HG02852 (cell line): ENCODE results near the gene CDH24.
"Not testable (repeated sequence)": the region's sequence is repeated elsewhere in the genome, so short reads cannot be mapped to it uniquely, and the experiment has no call there.

Experiments used
- ATAC-seq: cut with Tn5 transposase; IDR thresholded peaks from one replicate; pipeline ENCODE4 v1.9.1; 2021; ENCODE audit warnings: mild to moderate bottlenecking, moderate library complexity; ENCODE audit not compliant: unreplicated experiment

The CDH24 gene

DNA sequence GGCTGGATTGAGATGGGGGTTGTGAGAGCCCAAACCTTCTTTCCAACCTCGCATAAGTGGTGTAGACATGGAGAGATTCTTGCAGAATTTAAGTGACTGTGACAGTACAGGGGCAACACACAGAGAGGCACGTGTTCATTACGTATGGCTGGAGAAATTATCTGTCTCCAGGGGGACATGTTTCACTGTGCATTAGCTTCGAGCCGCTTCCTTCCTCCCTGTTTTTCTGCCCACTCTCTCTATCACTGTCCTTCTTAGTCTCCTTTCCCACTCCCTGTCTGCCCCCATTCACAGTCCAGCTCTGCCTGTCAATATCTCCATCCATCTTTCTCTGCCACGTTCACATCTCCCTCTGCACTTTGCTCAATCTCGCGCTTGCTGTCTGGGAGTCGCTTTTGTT is 35.9 kb downstream of the CDH24 start:
- no peak for ATAC-seq

DNA sequence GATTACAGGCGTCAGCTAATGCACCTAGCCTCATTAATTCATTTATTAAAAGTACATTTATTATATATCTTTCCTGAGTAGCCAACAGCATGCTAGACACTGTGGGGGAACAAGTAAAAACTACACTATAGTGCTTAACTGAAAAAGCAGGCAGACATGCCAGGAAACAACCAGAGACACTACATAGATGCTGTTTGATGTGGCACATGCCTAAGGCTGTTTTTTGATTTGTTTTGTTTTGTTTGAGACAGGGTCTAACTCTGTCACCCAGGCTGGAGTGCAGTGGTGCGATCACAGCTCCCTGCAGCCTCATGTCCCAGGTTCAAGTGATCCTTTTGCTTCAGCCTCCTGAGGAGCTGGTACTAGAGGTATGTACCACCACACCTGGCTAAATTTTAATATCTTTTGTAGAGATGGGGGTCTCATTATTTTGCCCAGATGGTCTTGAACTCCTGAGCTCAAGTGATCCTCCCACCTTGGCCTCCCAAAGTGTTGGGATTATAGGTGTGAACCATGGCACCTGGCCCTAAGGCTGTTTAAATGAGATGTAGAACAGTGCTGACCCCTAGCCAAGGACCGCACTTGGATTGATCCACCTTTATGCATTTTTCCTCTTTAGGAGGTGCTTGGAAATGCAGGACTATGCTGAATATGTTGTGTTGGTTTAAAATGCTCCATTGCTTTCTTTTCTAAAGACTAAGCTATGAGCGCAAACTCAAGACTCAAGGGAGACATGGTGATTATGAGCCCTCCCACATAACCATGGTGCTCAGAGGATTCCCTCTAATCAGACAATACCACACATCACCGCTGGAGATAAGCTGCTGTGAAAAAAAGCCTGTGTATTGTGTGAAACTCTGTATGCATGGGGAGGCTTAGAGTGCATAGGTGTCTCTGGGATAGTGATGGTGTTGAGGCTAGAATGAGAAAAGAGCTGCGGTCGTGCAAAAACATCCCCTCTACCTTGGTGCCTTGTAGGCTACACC is 36.9 kb downstream of the CDH24 start:
- ATAC-seq, result no peak

DNA sequence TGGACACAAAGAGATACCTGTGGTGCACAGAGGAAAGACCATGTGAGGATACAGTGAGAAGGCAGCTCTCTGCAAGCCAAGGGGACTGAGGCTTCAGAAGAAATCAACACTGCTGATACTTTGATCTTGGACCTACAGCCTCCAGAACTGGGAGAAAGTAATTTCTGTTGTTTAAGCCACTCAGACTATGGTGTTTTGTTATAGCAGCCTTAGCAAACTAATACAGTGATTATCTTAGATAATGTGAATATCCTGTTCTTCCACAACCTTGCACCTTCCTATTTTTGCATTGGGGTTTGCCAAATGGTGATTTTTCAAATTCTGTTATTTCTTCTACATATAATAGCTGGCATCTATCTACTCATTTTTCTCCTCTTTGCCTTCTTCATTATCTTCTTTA is 39.2 kb downstream of the CDH24 start:
- no peak for ATAC-seq

DNA sequence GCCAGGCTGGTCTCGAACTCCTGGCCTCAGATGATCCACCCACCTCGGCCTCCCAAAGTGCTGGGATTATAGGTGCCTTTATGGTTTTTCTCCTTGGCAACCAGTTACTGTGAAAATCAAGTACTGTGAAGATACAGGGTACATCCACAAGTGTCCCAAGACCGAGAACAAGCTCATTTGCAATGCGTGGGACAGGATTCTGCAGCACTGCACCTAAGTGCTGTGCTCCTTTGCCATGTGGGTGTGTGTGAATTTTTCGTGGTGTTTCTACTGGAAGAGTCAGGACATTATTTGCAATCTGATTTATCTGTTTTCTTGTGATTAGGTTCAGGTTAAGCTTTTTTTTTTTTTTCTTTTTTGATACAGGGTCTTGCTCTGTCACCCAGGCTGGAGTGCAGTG is 40.2 kb downstream of the CDH24 start:
- no peak for ATAC-seq

DNA sequence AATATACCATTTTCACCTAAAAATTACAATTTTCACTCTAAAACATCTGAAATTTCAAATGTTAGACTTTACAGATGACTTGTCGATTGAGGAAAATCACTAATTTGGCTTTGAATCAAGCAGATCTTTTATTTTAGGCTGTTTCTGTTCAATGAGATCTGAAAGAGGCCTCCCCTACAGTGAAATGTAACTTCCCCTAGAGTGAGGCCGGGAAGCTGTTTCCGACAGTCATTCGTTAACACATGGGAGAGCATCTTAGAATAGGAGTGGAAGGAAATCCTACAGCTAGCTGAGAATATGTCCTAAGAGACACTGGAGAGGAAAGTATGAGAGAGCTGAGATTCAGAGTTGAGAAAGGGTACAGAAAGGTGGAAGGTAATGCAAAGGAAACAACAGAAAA is 41.7 kb downstream of the CDH24 start:
- ATAC-seq, result no peak

DNA sequence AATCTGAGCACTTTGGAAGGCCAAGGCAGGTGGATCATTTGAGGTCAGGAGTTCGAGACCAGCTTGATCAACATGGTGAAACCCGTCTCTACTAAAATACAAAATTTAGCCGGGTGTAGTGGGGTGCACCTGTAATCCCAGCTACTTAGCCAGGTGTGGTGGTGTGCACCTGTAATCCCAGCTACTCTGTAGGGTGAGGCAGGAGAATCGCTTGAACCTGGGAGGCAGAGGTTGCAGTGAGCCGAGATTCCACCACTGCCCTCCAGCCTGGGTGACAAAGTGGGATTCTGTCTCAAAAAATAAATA is 43.6 kb downstream of the CDH24 start:
- not testable (repeated sequence) for ATAC-seq

DNA sequence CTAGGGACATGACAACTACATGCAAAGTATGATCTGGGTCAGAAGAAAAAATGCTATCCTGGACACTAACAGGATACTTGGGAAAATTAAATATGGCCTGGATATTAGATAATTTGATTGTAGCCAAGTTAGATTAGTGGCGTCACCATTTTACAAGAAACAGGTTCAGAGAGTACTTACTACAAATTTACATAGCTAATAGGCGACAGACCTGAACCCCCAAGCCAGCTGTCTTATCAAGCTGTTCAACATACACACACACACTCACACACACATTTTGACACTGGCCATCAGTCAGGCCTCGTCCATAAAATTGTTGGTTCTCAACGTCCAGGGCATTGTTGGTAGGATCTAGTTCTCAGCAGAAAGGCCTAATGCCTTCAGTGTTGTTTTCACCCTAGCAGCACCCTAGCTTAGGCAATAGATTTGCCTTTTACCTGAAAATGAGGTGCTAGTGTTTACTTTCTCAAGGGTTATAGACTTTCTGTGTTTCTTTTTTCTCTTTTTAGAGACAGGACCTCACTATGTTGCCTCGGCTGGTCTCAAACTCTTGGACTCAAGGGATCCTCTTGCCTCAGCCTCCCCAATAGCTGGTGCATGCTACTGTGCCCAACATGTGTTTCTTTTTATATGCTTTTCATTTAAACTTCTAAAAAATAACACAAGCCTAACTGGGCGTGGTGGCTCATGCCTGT is 44.1 kb downstream of the CDH24 start:
- ATAC-seq, result no peak

DNA sequence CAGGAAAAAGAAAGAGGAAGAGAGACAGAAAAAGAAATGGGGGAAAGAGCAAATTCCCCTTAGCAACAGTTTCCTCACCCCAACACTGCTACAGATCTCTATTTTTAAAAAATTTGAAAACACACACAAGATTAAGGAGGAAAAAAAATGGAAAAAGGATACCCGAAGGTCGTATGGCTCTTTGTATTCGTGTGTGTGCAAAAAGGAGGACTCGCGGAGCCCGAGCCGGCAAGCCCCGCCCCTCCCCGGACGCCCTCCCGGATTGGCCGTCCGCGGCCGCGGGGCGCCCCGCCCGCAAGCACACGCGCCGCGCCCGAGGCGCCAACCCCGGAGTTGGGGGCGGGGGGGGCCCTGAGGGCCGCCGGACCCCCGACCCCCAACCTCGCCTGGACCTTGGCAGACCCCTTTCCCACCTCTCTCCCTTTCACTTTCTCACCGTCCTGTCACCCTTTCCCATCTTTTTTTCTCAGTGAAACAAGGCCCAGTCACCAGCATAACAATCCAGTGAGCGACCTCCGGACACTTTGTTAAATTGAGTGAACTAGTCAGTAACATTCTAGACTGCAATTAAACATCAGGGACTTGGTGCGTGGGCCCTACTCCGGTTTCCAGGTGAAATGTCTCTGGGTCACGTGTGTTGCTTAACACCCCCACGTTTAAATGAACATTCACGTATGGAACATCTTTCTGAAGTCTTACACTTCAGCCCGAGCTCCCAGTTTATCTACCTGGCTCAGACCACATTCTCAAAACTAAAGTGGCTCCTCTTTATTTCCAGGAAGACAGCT is 47.2 kb downstream of the CDH24 start, which contains the start of gene C14orf93:
Gene C14orf93 (minus strand): TSS at position 205 of the 788 bp plus-strand sequence. CDS start 11,120 bp downstream, outside the sequence.
- peak; percentile 33 for ATAC-seq

DNA sequence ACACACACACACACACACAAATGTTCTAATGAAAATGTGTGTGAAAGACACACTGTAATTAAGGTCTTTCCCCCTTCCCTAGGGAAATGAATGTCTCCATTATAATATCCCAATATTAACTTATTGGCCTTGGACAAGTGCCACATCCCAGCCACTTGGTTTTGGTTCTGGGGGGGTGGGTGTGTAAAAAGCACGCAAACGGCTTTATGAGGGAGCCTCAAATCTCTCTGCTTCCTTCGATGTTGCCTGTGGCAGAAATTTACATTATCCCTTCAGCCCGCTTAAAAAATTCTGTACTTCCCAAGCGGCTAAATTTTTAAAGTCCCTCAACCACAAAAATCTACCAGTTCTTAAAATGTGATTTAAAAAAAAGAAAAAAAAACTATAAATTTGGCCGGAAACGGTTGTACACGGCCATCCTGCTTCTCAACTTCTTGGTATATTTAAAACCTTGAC is 47.8 kb downstream of the CDH24 start:
- no peak for ATAC-seq

DNA sequence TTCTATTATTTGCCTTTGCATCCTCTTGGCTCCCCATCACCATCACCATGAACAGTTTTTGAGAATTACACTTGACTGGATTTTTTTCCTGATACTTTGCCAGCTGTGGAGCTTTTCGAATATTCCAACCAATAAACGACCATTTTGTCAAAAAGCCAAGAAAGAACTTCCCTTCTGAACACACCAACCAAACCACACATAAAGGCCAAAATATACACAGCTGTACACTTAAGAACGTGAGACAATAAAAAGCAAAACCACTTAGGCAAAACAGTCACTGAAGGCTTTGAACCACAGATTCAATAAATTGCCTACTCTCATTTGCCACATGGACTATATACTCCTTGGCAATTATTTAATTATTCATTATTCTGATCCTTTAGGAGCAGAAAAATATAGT is 48.5 kb downstream of the CDH24 start:
- ATAC-seq, result no peak

DNA sequence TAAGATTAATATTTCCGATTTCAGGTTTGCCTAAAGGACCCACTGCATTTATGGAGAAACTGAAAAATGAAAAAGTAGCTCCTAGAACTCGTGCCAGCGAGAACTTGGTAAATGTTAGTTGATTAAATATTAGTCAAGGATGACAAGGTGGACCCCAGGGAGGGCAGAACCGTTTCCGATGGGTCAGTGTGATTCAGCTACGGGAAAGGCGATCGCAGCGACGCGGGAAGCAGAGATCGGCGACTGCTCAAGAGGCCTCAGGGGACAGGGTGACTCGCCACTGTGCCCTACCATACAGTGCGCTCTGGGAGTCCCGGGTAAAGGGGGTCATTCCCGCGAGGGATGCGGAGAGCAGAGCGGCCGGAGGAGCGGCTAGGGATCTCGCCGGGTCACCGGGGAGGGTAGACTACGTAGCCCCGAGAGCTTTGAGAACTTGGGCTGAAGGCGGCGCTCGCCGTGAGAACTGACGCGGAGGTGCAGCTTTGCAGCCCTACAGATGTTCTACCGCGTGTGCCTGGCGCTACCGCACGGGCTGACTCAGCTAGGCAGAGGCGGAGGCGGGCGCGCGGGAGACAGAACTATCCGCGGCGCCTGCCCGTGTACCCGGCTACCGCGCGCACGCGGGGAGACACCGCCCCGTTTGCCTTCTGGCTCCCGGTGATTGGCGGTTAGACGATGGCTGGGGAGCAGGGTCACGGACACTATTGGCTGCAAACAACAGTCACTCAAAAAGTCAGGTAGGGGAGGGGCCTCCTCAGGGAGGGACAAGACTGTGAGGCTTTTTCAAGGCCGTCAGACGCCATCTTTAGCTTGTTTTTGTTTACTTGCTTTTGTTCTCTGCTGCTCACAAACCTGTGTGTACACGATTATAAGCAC is 50.5 kb downstream of the CDH24 start:
- peak; percentile 95 for ATAC-seq

DNA sequence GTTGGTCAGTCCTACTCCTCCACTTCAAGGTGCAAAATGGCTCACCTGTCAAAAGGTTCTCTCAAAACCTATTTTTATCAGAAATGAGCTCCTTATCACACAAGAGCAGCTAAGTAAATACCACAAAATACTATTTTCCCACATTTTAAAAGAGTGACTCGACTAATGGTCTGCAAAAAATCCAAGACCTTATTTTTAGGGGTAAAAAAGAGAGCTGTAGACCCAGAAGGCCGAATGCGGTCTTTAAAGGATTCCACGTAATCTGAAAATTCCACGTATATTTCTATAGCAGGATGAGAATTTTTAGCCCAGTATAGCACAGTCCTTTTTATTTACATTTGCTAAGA is 51.2 kb downstream of the CDH24 start:
- ATAC-seq, result no peak

DNA sequence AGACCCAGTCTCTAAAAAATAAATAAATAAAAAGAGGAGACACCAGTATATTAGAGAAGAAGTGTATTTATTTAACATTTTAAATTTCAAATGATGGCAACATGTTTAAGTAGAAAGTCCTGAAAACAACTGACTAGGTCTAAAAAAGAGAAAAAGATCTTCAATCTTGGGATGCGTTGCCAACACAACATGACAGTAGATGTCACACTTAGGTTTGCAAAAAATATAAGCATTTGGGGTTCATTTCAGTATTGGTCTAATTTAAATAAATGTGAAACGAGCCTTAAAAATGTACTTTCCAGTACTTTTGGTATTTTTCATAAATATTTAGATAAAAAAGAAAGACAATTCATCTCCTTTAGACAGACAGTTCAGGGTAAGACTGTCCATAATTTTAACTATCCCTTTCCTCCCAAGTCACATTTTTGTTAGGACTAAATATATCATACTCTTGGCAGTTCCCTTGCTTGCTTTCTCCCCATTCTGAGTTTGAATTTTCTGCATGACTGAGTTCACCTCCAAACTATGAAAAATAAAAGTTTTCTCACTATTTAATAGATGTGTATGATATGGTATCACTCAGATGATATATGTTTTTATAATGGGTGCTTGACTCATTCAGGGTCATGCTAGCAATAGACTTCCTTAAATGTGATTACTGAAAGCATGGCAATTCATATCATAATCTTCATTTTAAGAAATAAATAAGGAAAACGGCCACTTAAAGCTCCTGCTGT is 51.7 kb downstream of the CDH24 start:
- ATAC-seq, result no peak

DNA sequence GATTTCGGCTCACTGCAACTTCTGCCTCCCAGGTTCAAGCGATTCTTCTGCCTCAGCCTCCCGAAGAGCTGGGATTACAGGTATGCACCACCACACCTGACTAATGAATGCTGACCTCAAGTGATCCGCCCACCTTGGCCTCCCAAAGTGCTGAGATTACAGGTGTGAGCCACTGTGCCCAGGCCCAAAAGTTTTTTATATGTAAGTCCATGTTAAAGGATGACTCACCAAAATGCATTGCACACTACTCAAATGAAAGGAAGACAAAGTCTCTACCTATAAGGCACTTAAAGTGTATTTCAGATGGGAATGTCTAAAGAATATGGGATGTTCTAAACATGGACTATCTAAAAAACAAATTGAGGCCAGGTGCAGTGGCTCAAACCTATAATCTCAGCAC is 53.0 kb downstream of the CDH24 start:
- ATAC-seq, result not testable (repeated sequence)

DNA sequence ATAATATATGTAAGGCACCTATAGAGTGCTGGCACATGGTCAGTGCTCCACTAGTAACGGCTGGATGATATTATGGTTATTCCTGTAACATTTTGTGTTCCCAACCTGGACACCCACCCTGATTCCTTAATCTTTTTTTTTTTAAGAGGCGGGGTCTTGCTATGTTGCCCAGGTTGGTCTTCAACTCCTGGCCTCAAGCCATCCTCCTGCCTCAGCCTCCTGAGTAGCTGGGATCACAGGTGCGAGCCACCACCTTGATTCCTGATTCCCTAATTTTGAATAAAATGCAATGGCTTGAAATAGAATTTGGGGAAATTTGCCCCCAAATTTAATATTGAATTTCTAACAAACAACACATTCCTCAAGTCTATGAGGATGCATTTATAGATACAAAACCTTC is 54.7 kb downstream of the CDH24 start:
- ATAC-seq, result no peak

DNA sequence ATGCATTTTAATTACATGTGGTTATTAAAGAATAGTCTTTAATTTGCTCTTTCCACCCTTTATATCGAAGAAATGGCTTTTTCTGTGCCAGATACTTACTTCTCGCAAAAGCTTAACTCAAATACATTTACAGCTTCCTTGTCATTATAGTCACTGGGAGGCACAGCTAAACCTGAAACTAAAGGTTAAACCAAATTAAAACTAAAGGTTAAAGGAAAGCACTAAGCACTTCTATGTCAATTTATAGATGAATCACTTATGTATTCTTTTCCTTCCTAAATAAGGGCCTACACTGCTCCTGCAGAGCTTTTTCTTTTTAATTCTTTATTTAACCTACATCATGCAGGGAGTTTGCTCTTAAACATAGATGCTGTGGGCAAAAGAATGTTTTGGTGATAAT is 56.5 kb downstream of the CDH24 start:
- no peak for ATAC-seq

DNA sequence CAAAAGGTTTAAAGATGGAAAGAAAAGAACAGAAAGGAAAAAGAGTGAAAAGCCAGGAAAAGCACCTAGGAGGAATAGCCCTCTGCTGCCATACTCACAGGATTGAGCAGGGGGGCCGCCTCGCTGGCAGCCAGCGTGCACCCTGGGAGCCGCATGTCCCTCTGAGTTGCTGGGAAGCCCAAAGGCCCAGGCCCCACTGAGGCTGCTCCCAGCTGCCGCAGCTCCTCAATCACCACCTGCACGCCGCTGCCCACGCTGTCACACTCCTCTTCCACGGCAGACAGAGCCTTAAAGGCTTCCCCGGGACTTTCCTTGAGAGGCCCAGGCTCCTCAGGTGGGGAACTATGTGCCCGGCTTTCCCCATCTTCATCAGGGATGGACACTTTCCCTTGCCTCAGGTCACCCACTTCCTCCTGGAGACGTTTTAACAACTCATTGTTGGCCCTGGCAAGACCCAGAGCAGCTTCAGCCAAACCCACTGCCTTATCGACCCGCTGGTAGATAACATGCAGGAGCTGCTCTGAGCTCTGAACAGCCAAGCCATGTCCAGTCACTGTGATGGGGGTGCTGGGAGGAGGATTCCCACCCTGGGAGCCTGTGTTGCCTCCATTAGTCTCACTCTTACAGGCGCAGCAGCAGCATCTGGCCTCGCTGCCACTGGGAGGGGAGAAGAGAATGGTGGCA is 58.8 kb downstream of the CDH24 start:
- no peak for ATAC-seq

DNA sequence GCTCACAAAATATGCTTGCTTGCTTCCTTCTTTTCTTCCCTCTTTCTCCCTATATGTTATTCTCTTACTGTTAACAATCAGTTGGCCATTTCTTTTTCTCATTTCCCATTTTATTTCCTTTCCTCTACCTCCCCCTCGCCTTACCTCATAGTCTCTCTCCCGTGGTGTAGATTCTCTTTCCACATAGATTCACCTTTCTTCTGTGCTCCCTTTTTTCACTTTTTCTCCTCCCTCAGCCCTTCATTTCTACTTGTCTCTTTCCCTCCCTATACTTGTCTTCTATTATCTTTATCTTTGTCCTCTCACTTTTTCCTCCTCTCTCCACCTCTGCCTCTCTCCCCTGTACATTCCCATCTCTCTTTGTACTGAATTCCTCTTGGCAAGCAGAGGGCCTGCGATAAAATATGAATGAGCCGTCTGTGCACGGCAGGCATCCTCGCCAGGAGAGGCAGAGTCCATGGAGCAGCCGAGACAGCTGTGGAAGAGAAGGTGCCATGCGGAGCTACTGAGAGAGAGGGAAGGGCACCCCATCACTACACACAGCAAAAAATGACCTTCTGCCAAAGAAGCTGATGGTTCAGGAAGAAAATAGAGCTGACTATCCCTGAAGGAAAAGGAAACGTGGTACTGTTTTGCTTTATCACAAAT is 59.5 kb downstream of the CDH24 start:
- no peak for ATAC-seq
